GM19452 (cell line): Measurements from ENCODE around the gene C3orf70.

ENCODE experiments used
- ATAC-seq: cut with Tn5 transposase; IDR thresholded peaks from one replicate; pipeline ENCODE4 v1.9.1; 2021; ENCODE audit not compliant: unreplicated experiment

C3orf70 gene

GRCh38 chr3:185056908-185057307 lies 96.0 kb downstream of the C3orf70 start:
- ATAC-seq: no peak

GRCh38 chr3:185052631-185053030 lies 100.2 kb downstream of the C3orf70 start:
- ATAC-seq: no peak

- ATAC-seq: no peak
These were observed 101.1 kb downstream of the C3orf70 start for GRCh38 chr3:185051801-185052200.

GRCh38 chr3:185049710-185050109 lies 103.2 kb downstream of the C3orf70 start:
- no peak for ATAC-seq

GRCh38 chr3:185046603-185047002 lies 106.3 kb downstream of the C3orf70 start:
- ATAC-seq: no peak

GRCh38 chr3:185046164-185046515 lies 106.7 kb downstream of the C3orf70 start:
- no peak for ATAC-seq

- no peak for ATAC-seq
These were observed 110.4 kb downstream of the C3orf70 start for GRCh38 chr3:185042312-185043050.

- no peak for ATAC-seq
These were observed 111.3 kb downstream of the C3orf70 start for GRCh38 chr3:185041540-185041939.

GRCh38 chr3:185040425-185040824 lies 112.4 kb downstream of the C3orf70 start:
- ATAC-seq: no peak

- no peak for ATAC-seq
These were observed 115.1 kb downstream of the C3orf70 start for GRCh38 chr3:185037801-185038200.

- no peak for ATAC-seq
These were observed 121.9 kb downstream of the C3orf70 start for GRCh38 chr3:185030951-185031350.

- ATAC-seq: no peak
These were observed 122.5 kb downstream of the C3orf70 start for GRCh38 chr3:185030399-185030798.

GRCh38 chr3:185029086-185029485 lies 123.8 kb downstream of the C3orf70 start:
- ATAC-seq: no peak

- no peak for ATAC-seq
These were observed 124.7 kb downstream of the C3orf70 start for GRCh38 chr3:185028121-185028520.
